ENCODE data around the gene NRN1.

The NRN1 gene

GRCh38 chr6:5995949-5996713, 10.6 kb downstream of the NRN1 start:
- Histone ChIP-seq H3K4me3 (replicated peaks; ENCODE audit: insufficient read depth, low read length) (peak overlapping the region; percentile 66), H3K27ac (replicated peaks) (no peak overlapping the region), H3K27me3 (ENCODE audit: insufficient read depth, poor library complexity, severe bottlenecking) (peaks cover 44% of the 10 kb centered on the region)
- TF ChIP-seq CTCF (IDR thresholded peaks at IDR 0.05; ENCODE audit: insufficient read depth, low read length): no peak
- no peak for TF ChIP-seq POLR2AphosphoS5 (IDR thresholded peaks at IDR 0.05; ENCODE audit: low read depth)
- TF ChIP-seq REST (IDR thresholded peaks at IDR 0.05; ENCODE audit: insufficient replicate concordance, low read depth): no peak
- peak; percentile 26 to 54 for DNase-seq (ENCODE audit: low read depth in 1 of 2, low spot score in 1 of 2)

- H3K4me3 ChIP-seq (replicated peaks; ENCODE audit: insufficient read depth, low read length): no peak overlapping the region; the same call in 1 of the 2 replicates
- no peak overlapping the region for H3K27ac ChIP-seq (replicated peaks)
- peaks cover 44% of the 10 kb centered on the region for H3K27me3 ChIP-seq (ENCODE audit: insufficient read depth, poor library complexity, severe bottlenecking)
- no peak for DNase-seq (ENCODE audit: low read depth in 1 of 2, low spot score in 1 of 2)
- no peak for TF ChIP-seq SPI1 (IDR thresholded peaks at IDR 0.05; ENCODE audit: borderline replicate concordance, low read depth)
- no peak for TF ChIP-seq POLR2AphosphoS5 (IDR thresholded peaks at IDR 0.05; ENCODE audit: low read depth)
- no peak for TF ChIP-seq GABPA (IDR thresholded peaks at IDR 0.05; ENCODE audit: low read depth)
- TF ChIP-seq CTCF (IDR thresholded peaks at IDR 0.05; ENCODE audit: insufficient read depth, low read length): no peak
- TF ChIP-seq REST (IDR thresholded peaks at IDR 0.05; ENCODE audit: insufficient replicate concordance, low read depth): no peak
Observed at GRCh38 chr6:5995658-5995948, 11.1 kb downstream of the NRN1 start.

- no peak overlapping the region for H3K27ac ChIP-seq (replicated peaks)
- no peak overlapping the region for H3K4me3 ChIP-seq (replicated peaks; ENCODE audit: insufficient read depth, low read length)
- peaks cover 44% of the 10 kb centered on the region for H3K27me3 ChIP-seq (ENCODE audit: insufficient read depth, poor library complexity, severe bottlenecking)
- TF ChIP-seq SPI1 (IDR thresholded peaks at IDR 0.05; ENCODE audit: borderline replicate concordance, low read depth) (no peak), CTCF (IDR thresholded peaks at IDR 0.05; ENCODE audit: insufficient read depth, low read length) (no peak), REST (IDR thresholded peaks at IDR 0.05; ENCODE audit: insufficient replicate concordance, low read depth) (no peak), GABPA (IDR thresholded peaks at IDR 0.05; ENCODE audit: low read depth) (no peak), POLR2AphosphoS5 (IDR thresholded peaks at IDR 0.05; ENCODE audit: low read depth) (no peak)
- DNase-seq (ENCODE audit: low read depth in 1 of 2, low spot score in 1 of 2): no peak
Observed at GRCh38 chr6:5994999-5995657, 11.6 kb downstream of the NRN1 start.
